Measurements from ENCODE around the gene AKAIN1.

GRCh38 chr18:5159080-5159479 lies 38.0 kb downstream of the AKAIN1 start:
- TF ChIP-seq, protein P1, sequence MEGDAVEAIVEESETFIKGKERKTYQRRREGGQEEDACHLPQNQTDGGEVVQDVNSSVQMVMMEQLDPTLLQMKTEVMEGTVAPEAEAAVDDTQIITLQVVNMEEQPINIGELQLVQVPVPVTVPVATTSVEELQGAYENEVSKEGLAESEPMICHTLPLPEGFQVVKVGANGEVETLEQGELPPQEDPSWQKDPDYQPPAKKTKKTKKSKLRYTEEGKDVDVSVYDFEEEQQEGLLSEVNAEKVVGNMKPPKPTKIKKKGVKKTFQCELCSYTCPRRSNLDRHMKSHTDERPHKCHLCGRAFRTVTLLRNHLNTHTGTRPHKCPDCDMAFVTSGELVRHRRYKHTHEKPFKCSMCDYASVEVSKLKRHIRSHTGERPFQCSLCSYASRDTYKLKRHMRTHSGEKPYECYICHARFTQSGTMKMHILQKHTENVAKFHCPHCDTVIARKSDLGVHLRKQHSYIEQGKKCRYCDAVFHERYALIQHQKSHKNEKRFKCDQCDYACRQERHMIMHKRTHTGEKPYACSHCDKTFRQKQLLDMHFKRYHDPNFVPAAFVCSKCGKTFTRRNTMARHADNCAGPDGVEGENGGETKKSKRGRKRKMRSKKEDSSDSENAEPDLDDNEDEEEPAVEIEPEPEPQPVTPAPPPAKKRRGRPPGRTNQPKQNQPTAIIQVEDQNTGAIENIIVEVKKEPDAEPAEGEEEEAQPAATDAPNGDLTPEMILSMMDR (IDR thresholded peaks at IDR 0.05): no peak
- no peak for TF ChIP-seq POLR2A (IDR thresholded peaks at IDR 0.05)
